OCI-LY7 (cell line): ENCODE results near the gene RNF213.

Experiments
- CTCF ChIP-seq: fragments of 200-600 bp; sonication (generic); conservative IDR thresholded peaks from 2 replicates; pipeline ENCODE4 v1.5.1; 2014; ENCODE audit warnings: mild to moderate bottlenecking, antibody characterized with exemption, low read length, moderate library complexity, mixed read lengths
- EZH2phosphoT487 ChIP-seq: fragments of 200-600 bp; sonication (generic); IDR thresholded peaks from 2 replicates; pipeline ENCODE4 v1.6.1; 2018; ENCODE audit warnings: low read depth, borderline replicate concordance, mild to moderate bottlenecking, mixed run types, antibody characterized with exemption, low read length, moderate library complexity, mixed read lengths

- no peak for TF ChIP-seq CTCF
- TF ChIP-seq EZH2phosphoT487: no peak
Measured at GRCh38 chr17:80424261-80424660, 163.6 kb downstream of the RNF213 start.
